WTC11 (cell line): ENCODE measurements around the gene KIF12. TPM values are rescaled to one million over a fixed set of nuclear protein-coding genes. Genes with fewer than 3 reads are reported as not detected.

Experiments used
- ATAC-seq: fragments of 200-7000 bp; cut with Tn5 transposase; 2 replicates; pipeline ENCODE4 v1.10.0; 2021; ENCODE audit warnings: mild to moderate bottlenecking, moderate library complexity
- CTCF ChIA-PET: fragments of 300-600 bp; sonication (Branson Sonifier 250); formaldehyde crosslinking; loops from one replicate; lab custom pipeline; 2021; ENCODE audit warnings: antibody characterized with exemption; lab: Charles Lee
- POLR2A ChIA-PET: fragments of 350-600 bp; sonication (Branson Sonifier 250); formaldehyde crosslinking; loops from one replicate; lab custom pipeline; 2021; ENCODE audit warnings: antibody characterized with exemption; lab: Charles Lee
- DNase-seq: peaks from one replicate; pipeline ENCODE4 v3.0.0; 2021; ENCODE audit warnings: low spot score
- H3K27ac Mint-ChIP-seq: 2 replicates; pipeline ENCODE4 v1.8.0; 2021; ENCODE audit warnings: mixed read lengths
- H3K27me3 Mint-ChIP-seq: 2 replicates; pipeline ENCODE4 v1.8.0; 2021; ENCODE audit warnings: low read depth, mild to moderate bottlenecking, moderate library complexity, mixed read lengths
- H3K36me3 Mint-ChIP-seq: 2 replicates; pipeline ENCODE4 v1.8.0; 2021; ENCODE audit warnings: mixed read lengths
- H3K4me1 Mint-ChIP-seq: 2 replicates; pipeline ENCODE4 v1.8.0; 2022; ENCODE audit warnings: mixed read lengths
- H3K4me3 Mint-ChIP-seq: 2 replicates; pipeline ENCODE4 v1.8.0; 2021; ENCODE audit warnings: mild to moderate bottlenecking, moderate library complexity, mixed read lengths
- H3K9me3 Mint-ChIP-seq: 2 replicates; pipeline ENCODE4 v1.8.0; 2021; ENCODE audit warnings: mixed read lengths
- CREM ChIP-seq: sonication (generic); formaldehyde crosslinking; IDR thresholded peaks from 2 replicates; pipeline ENCODE4 v1.8.1; 2022; ENCODE audit warnings: mild to moderate bottlenecking, missing genetic modification reagents, moderate library complexity
- ESRRA ChIP-seq: sonication (generic); formaldehyde crosslinking; IDR thresholded peaks from 2 replicates; pipeline ENCODE4 v1.8.1; 2022; ENCODE audit warnings: mild to moderate bottlenecking, missing genetic modification reagents, borderline replicate concordance
- ETV6 ChIP-seq: sonication (generic); formaldehyde crosslinking; IDR thresholded peaks from 2 replicates; pipeline ENCODE4 v1.8.1; 2022; ENCODE audit warnings: mild to moderate bottlenecking, missing genetic modification reagents
- GABPB1 ChIP-seq: sonication (generic); formaldehyde crosslinking; IDR thresholded peaks from 2 replicates; pipeline ENCODE4 v1.8.1; 2023; ENCODE audit warnings: mild to moderate bottlenecking, missing genetic modification reagents
- GRHL2 ChIP-seq: fragments of 250-450 bp; sonication (Bioruptor Pico); IDR thresholded peaks from 2 replicates; pipeline ENCODE4 v1.8.0; 2022; ENCODE audit warnings: mild to moderate bottlenecking, moderate library complexity; ENCODE audit not compliant: insufficient replicate concordance, severe bottlenecking
- MLX ChIP-seq: sonication (generic); formaldehyde crosslinking; IDR thresholded peaks from 2 replicates; pipeline ENCODE4 v1.8.1; 2023; ENCODE audit warnings: mild to moderate bottlenecking, missing genetic modification reagents, moderate library complexity
- NFE2L1 ChIP-seq: sonication (generic); formaldehyde crosslinking; IDR thresholded peaks from 2 replicates; pipeline ENCODE4 v1.8.1; 2023; ENCODE audit warnings: missing genetic modification reagents
- NR1H2 ChIP-seq: sonication (generic); formaldehyde crosslinking; IDR thresholded peaks from 2 replicates; pipeline ENCODE4 v1.9.0; 2021; ENCODE audit warnings: mild to moderate bottlenecking, moderate library complexity, missing genetic modification reagents
- RELA ChIP-seq: sonication (generic); formaldehyde crosslinking; IDR thresholded peaks from 2 replicates; pipeline ENCODE4 v1.8.1; 2022; ENCODE audit warnings: missing genetic modification reagents, mild to moderate bottlenecking, borderline replicate concordance
- USF2 ChIP-seq: sonication (generic); formaldehyde crosslinking; IDR thresholded peaks from 2 replicates; pipeline ENCODE4 v1.8.1; 2023; ENCODE audit warnings: mild to moderate bottlenecking, missing genetic modification reagents, moderate library complexity
- ZNF396 ChIP-seq: fragments of 250-450 bp; sonication (Bioruptor Pico); IDR thresholded peaks from 2 replicates; pipeline ENCODE4 v1.8.0; 2021; ENCODE audit warnings: mild to moderate bottlenecking, moderate library complexity, borderline replicate concordance
- total RNA-seq: library from RNA; stranded (reverse); gene quantifications from 3 replicates; pipeline ENCODE4 v1.2.3, GENCODE V29; 2021
- TF ChIP-seq, protein P1 (sequence below): sonication (generic); formaldehyde crosslinking; conservative IDR thresholded peaks from 2 replicates; pipeline ENCODE4 v1.8.1; 2023; ENCODE audit warnings: mild to moderate bottlenecking, low read depth, missing genetic modification reagents, moderate library complexity
- TF ChIP-seq, protein P2 (sequence below): fragments of 250-450 bp; sonication (Bioruptor Pico); IDR thresholded peaks from 2 replicates; pipeline ENCODE4 v1.9.0; 2021; ENCODE audit warnings: moderate library complexity, mild to moderate bottlenecking, inconsistent platforms, borderline replicate concordance
- TF ChIP-seq, protein P3 (sequence below): sonication (generic); formaldehyde crosslinking; conservative IDR thresholded peaks from 2 replicates; pipeline ENCODE4 v1.8.1; 2022; ENCODE audit warnings: mild to moderate bottlenecking, missing genetic modification reagents
- TF ChIP-seq, protein P4 (sequence below): sonication (generic); formaldehyde crosslinking; IDR thresholded peaks from 2 replicates; pipeline ENCODE4 v1.8.0; 2023; ENCODE audit warnings: missing genetic modification reagents, mild to moderate bottlenecking, borderline replicate concordance

Gene KIF12
- total RNA-seq, 1 experiment from 2014 or later, result 4.0 TPM

DNA sequence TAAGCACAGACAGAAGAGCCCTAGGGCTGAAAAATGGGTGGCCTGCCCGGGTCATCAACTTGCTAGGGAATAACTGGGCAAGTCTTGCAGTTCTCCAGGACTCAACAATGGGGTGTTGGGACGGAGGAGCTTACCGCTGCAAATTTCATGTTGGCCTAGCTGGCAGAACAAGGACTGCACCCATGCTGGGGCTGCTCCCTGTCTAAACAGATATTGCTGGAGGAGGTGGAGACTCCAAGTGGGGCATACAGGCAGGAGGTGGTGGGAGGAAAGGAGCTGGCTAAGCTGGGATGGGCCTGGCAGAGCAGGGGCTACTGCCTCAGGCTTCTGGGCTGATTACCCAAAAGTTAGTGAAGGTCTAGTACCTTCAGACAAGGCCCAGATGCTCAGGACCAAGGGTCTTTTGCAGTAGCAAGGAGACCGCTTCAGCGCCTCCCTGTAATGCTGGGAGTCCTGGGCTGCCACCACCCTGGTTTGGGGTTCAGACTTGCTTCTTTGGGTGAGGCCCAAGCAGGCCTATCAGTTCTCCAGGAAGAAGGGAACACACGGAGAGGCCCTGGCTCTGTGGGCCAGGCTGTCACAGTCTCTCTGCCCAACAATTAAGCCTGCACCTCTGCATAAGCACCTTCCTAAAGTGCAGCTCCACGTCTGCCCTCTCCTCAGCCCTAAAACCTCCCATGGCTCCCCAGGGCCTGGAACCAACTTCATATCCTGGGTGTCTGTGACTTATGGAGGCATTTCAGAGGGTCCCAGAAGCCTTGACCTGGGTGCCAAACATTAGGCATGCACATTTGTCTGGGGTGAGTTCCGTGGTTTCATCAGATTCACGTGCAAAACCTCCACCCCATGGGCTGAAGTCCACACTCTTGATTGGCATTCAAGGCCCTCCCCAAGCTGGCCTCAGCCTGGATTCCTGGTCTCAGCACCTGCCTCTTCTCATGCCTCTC is 24.2 kb upstream of the KIF12 start:
- peaks cover 31% of the 10 kb centered on the region for H3K27me3 Mint-ChIP-seq
- ChIA-PET POLR2A (no interaction called here), CTCF (interaction anchor here (0.6 to 1.2 kb wide), 5 partner anchors 15 to 244 kb away, joined by 3 to 6 read pairs (median 3); partner anchors contain the start of gene COL27A1)
- 0 out of 2 replicates have a peak, but pooled peaks cover 4% of the 10 kb centered on the region for H3K9me3 Mint-ChIP-seq
- ATAC-seq (no peak), DNase-seq (no peak)
- peaks cover 10% of the 10 kb centered on the region for H3K4me1 Mint-ChIP-seq
- H3K4me3 Mint-ChIP-seq, result no peak overlapping the region
- no peak overlapping the region for H3K27ac Mint-ChIP-seq
- TF ChIP-seq GRHL2 (CRISPR knock-in tag) (no peak), GABPB1 (CRISPR knock-in tag) (peak; percentile 96)
- H3K36me3 Mint-ChIP-seq, result no peaks in the 10 kb centered on the region

- Mint-ChIP-seq H3K4me3 (no peak overlapping the region), H3K9me3 (no peaks in the 10 kb centered on the region), H3K27ac (no peak overlapping the region), H3K36me3 (no peaks in the 10 kb centered on the region), H3K27me3 (peaks cover 24% of the 10 kb centered on the region)
- ATAC-seq (no peak), DNase-seq (no peak)
- TF ChIP-seq NFE2L1 (CRISPR knock-in tag) (no peak), USF2 (CRISPR knock-in tag) (no peak), RELA (CRISPR knock-in tag) (no peak), MLX (CRISPR knock-in tag) (no peak), CREM (no peak)
- TF ChIP-seq, protein P1, sequence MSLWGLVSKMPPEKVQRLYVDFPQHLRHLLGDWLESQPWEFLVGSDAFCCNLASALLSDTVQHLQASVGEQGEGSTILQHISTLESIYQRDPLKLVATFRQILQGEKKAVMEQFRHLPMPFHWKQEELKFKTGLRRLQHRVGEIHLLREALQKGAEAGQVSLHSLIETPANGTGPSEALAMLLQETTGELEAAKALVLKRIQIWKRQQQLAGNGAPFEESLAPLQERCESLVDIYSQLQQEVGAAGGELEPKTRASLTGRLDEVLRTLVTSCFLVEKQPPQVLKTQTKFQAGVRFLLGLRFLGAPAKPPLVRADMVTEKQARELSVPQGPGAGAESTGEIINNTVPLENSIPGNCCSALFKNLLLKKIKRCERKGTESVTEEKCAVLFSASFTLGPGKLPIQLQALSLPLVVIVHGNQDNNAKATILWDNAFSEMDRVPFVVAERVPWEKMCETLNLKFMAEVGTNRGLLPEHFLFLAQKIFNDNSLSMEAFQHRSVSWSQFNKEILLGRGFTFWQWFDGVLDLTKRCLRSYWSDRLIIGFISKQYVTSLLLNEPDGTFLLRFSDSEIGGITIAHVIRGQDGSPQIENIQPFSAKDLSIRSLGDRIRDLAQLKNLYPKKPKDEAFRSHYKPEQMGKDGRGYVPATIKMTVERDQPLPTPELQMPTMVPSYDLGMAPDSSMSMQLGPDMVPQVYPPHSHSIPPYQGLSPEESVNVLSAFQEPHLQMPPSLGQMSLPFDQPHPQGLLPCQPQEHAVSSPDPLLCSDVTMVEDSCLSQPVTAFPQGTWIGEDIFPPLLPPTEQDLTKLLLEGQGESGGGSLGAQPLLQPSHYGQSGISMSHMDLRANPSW (CRISPR knock-in tag), result no peak
- TF ChIP-seq, protein P2, sequence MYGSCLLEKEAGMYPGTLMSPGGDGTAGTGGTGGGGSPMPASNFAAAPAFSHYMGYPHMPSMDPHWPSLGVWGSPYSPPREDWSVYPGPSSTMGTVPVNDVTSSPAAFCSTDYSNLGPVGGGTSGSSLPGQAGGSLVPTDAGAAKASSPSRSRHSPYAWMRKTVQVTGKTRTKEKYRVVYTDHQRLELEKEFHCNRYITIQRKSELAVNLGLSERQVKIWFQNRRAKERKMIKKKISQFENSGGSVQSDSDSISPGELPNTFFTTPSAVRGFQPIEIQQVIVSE, result no peak
- TF ChIP-seq, protein P3, sequence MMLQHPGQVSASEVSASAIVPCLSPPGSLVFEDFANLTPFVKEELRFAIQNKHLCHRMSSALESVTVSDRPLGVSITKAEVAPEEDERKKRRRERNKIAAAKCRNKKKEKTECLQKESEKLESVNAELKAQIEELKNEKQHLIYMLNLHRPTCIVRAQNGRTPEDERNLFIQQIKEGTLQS, result no peak
- TF ChIP-seq, all 79 proteins: peak for 0
- CTCF ChIA-PET, result interaction anchor here (0.6 to 1.2 kb wide), 5 partner anchors 14 to 243 kb away, joined by 3 to 6 read pairs (median 3); no protein-coding TSS in a partner anchor
- POLR2A ChIA-PET, result no interaction called here
- H3K4me1 Mint-ChIP-seq, result peaks cover 13% of the 10 kb centered on the region
Measured at GRCh38 chr9:114122136-114123027, 23.3 kb upstream of the KIF12 start.

DNA sequence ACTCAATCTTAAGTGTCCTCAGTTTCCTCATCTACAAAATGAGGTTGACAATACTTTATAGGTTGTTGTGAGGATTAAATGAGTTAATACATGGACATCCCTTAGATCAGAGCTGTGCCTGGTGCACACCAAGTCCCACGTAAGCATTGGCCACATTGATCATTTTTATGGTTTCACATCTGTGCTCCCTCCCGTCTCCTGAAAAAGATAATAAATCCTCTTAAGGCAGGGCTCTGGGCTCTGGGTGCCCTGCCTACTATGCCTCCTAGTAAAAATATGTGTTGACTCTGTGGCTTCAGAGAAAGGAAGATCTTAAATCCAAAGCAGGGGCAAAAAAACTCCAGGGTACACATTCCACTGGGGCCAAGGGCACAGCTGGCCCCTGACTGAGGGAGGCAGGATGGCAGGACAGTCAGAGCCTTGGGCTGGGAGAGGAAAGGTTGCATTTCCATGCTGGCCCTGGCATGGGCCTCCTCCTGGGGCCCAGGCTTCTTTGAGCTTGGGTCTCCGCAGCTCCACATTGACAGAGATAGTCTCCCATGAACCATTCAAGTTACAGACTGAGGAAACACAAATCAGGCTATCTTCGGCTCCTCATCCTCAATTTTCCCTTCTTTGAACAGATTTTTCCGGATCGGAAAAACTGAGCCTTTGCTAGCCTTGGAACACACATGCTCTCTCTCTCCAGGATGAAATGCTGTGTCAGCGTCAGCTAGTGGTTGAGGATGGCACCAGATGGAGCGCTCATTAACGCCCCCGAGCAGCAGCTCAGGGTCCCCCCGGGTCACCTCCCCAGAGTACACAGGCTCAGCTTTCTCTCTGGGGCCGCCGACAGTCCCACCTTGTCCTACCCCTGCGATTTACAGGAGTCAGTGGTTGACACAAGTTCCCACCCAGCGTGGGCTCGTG is 22.4 kb upstream of the KIF12 start:
- Mint-ChIP-seq H3K4me1 (peaks cover 12% of the 10 kb centered on the region), H3K27me3 (peaks cover 24% of the 10 kb centered on the region), H3K9me3 (no peaks in the 10 kb centered on the region), H3K27ac (no peak overlapping the region), H3K4me3 (no peak overlapping the region), H3K36me3 (no peaks in the 10 kb centered on the region)
- ATAC-seq (no peak), DNase-seq (no peak)
- POLR2A ChIA-PET, result no interaction called here
- CTCF ChIA-PET, result interaction anchor here (1.1 kb wide), 2 partner anchors 13 to 170 kb away, joined by 3 to 6 read pairs; no protein-coding TSS in a partner anchor
- TF ChIP-seq ETV6 (CRISPR knock-in tag), result no peak
- TF ChIP-seq NFE2L1 (CRISPR knock-in tag), result no peak
- no peak for TF ChIP-seq ESRRA (CRISPR knock-in tag)
- TF ChIP-seq NR1H2 (CRISPR knock-in tag), result no peak
- no peak for TF ChIP-seq ZNF396 (CRISPR knock-in tag)
- TF ChIP-seq, protein P4, sequence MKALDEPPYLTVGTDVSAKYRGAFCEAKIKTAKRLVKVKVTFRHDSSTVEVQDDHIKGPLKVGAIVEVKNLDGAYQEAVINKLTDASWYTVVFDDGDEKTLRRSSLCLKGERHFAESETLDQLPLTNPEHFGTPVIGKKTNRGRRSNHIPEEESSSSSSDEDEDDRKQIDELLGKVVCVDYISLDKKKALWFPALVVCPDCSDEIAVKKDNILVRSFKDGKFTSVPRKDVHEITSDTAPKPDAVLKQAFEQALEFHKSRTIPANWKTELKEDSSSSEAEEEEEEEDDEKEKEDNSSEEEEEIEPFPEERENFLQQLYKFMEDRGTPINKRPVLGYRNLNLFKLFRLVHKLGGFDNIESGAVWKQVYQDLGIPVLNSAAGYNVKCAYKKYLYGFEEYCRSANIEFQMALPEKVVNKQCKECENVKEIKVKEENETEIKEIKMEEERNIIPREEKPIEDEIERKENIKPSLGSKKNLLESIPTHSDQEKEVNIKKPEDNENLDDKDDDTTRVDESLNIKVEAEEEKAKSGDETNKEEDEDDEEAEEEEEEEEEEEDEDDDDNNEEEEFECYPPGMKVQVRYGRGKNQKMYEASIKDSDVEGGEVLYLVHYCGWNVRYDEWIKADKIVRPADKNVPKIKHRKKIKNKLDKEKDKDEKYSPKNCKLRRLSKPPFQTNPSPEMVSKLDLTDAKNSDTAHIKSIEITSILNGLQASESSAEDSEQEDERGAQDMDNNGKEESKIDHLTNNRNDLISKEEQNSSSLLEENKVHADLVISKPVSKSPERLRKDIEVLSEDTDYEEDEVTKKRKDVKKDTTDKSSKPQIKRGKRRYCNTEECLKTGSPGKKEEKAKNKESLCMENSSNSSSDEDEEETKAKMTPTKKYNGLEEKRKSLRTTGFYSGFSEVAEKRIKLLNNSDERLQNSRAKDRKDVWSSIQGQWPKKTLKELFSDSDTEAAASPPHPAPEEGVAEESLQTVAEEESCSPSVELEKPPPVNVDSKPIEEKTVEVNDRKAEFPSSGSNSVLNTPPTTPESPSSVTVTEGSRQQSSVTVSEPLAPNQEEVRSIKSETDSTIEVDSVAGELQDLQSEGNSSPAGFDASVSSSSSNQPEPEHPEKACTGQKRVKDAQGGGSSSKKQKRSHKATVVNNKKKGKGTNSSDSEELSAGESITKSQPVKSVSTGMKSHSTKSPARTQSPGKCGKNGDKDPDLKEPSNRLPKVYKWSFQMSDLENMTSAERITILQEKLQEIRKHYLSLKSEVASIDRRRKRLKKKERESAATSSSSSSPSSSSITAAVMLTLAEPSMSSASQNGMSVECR, result no peak
